ENCODE measurements around the gene CTNNA3.
"Not testable (repeated sequence)": the region's sequence is repeated elsewhere in the genome, so short reads cannot be mapped to it uniquely, and the experiment has no call there.

Gene CTNNA3

DNA sequence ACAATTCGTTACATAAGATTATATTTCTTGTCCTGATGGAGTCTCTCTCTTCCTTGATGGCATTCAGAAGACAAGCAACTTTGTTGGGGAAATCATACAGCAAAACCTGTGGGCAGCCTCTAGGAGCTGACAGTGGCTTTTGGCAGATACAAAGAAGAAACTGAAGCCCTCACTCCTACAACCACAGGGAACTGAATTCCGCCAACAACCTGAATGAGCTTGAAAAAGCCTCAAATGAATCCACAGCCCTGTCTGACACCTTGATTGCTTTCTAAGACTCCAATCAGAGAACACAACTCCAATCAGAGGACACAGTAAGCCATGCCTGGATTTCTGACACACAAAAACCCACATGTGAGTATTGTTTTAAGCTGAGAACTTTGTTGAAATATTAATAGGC, 1346.9 kb downstream of the CTNNA3 start:
- no peak for FAIRE-seq

- FAIRE-seq: no peak
Measured at GRCh38 chr10:66337211-66337610, 1358.8 kb downstream of the CTNNA3 start.

DNA sequence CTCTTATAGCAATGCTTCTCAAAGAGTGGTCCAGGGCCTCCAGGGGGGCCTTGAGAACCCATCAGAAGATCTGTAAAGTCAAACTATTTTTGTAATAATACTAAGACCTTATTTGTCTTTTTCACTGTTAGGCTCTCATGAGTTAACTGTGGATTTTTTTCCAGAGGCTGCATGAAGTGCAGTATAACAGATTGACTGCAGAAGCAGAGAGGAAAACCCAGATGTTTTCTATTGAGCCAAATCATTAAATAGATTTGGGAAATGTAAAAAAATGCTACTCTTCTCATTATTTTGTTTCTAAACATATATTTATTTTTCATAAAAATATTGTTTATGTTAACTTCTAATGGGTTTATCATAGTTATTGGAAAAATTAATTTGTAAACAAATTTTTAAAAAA, 1359.2 kb downstream of the CTNNA3 start:
- peak; percentile 44 for FAIRE-seq

DNA sequence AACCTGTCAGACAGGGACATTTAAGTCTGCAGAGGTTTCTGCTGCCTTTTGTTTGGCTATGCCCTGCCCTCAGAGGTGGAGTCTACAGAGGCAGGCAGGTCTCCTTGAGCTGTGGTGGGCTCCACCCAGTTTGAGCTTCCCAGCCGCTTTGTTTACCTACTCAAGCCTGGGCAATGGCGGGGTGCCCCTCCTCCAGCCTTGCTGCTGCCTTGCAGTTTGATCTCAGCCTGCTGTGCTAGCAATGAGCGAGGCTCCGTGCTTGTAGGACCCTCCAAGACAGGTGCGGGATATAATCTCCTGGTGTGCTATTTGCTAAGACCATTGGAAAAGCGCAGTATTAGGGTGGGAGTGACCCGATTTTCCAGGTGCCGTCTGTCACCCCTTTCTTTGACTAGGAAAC, 1360.2 kb downstream of the CTNNA3 start:
- not testable (repeated sequence) for FAIRE-seq

- FAIRE-seq: no peak
Measured at GRCh38 chr10:66329147-66329546, 1366.8 kb downstream of the CTNNA3 start.

GRCh38 chr10:66326876-66327275, 1369.1 kb downstream of the CTNNA3 start:
- FAIRE-seq: no peak

DNA sequence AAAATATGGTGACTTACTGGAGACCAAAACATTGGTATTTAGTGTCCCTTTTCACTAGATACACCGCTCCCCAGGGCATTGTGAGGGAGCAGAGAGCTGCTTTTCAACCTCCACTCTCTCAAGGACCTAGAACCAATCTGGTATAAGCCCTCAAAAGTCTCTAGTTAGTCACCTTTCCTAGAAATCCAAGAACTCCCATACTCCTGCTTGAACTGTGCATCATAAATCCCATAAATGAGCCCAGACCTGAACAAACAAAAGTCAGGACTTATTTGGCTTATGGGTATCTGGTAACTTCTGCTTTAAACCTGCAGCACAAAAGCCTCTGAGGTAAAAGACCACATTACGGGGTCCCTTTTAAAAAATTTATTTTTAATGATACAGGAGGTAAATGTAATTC, 1373.2 kb downstream of the CTNNA3 start:
- FAIRE-seq: no peak

DNA sequence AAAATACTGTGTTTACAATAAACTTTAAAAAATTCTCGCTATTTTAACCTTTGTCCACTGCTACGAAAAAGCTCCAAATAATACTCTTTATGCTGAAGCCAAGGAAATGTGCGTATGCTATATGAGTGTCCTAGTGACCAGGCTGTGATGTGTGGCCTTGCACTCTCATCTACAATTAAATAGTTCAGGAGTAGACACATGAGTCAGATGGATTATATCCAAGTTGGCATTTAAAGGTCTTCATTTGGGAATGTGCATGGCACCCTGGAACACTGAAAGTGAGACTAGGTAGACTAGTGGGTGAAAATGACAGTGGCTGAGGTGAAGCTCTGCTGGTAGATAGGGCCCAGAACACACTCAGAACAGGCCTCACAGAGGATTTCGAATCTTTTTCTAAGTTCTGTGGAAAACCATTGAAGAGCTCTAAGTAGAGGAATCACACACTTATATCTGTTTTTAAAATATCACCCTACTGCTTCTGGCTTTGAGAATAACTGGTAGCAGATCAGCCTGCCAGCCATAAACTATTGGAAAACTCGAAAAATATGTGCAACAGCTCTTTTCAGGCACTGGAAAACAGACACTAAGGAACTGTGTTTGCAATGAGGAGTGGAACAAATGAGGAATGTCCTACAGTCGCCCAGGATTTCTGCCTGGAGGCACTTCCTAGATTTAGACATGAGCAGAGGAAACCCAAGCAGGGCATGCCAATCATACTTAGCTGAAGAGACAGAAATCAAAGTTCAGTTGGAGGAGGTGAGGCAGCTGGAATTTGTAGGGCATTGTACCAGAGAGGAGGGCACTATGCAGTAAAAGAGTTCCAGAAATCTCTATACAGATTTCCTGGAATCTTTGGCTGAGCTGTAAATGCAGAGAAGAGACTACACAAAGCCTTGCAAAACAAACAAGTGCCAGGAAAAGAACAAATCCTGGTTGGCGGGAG, 1374.0 kb downstream of the CTNNA3 start:
- FAIRE-seq: no peak

DNA sequence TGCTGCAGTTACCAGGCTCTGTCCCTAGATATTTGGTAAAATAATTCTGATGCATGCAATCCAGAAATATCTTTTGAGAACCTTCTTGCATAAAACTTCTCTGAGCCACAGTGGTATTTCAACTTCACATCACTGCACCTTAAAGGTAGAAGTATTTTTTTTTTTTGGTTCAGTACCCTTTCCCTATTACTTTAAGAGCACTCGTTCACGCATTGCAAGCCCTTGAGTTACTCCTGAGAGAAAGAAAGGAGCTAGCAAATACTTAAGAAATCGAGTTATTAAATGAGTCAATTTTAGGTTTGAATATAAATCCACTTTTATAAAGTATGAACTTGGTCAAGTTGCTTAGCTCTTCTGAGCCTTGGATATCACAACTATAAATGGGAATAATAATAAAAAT, 1377.2 kb downstream of the CTNNA3 start:
- FAIRE-seq: no peak

DNA sequence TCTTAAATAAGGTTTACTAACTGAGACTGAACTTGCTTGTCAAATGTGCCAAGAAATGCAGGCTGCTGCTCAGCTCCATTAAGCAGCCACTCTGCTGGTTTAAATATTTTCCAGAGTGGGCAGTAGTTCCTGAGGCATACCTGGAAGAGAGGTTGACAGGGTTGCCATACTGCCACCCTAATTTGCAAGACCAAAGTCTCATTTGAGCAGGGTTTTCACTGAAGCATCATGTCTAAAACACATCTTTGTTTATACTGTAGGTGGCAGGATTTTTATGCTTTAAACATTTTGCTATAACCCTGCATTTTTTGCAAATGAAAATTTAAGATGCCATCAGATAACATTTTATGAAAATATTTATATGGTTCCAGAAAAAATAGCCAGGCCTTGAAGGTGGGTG, 1388.2 kb downstream of the CTNNA3 start:
- no peak for FAIRE-seq

- no peak for FAIRE-seq
Measured at GRCh38 chr10:66301078-66301477, 1394.9 kb downstream of the CTNNA3 start.

- FAIRE-seq: no peak
Measured at GRCh38 chr10:66295602-66296001, 1400.4 kb downstream of the CTNNA3 start.

GRCh38 chr10:66294538-66294937, 1401.5 kb downstream of the CTNNA3 start:
- FAIRE-seq: no peak

DNA sequence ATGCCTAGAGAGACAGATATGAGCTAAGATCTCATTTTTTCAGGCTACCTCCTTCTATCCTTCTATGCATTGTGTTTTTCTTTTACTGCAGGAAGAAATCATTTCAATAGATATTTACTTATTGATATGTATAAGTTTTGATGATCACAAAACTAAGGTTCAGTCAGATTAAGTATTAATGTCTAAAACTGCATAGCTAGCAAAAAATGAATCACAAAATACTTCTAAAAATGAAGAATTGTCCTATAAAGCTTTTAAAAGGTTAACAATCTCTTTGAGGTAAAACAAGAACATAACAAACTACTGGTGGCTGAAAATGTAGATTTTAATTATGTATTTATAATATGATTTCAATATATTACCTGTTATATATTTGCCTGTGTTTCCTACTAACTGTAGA, 1403.1 kb downstream of the CTNNA3 start:
- no peak for FAIRE-seq

- no peak for FAIRE-seq
Measured at GRCh38 chr10:66292456-66292855, 1403.5 kb downstream of the CTNNA3 start.

DNA sequence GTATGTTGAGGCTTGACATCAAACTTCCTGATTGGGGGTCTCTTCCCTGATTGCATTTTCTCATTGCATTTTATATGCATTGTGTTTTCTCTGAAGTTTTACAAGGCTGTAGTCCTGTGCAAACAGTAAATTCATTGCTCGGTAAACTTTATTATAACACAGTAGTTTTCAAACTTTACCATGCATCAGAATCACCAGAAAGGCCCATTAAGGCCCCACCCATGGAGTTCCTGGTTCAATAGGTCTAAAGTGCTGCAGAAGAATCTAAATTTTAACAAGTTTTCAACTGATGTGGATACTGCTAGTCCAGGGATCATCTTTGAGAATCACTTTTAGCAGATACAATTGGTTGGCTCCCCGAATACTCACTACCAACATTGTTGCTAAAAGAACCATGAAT, 1404.9 kb downstream of the CTNNA3 start:
- FAIRE-seq: no peak

- FAIRE-seq: no peak
Measured at GRCh38 chr10:66284621-66285020, 1411.4 kb downstream of the CTNNA3 start.

- no peak for FAIRE-seq
Measured at GRCh38 chr10:66283874-66284464, 1412.0 kb downstream of the CTNNA3 start.

GRCh38 chr10:66283064-66283463, 1412.9 kb downstream of the CTNNA3 start:
- FAIRE-seq: no peak

GRCh38 chr10:66281327-66281726, 1414.7 kb downstream of the CTNNA3 start:
- no peak for FAIRE-seq

DNA sequence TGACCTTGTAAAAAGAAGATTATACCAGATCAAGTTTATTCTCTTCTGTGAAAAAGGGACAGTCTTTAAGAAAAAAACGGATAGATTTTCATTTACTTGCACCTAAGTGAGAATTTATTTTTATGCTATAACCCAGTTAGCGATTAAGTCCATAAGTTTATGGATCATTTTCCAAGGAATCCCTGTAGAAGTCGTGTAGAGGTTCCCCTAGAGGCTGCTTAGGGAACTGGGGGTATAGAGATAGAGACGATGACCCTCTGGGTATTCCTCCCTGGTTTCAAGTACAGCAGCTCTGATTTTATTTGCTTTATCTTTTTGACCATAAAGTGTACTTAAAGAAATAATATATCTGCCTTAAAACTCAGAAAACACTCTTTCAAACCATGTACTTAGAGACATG, 1418.5 kb downstream of the CTNNA3 start:
- FAIRE-seq: no peak

- FAIRE-seq: no peak
Measured at GRCh38 chr10:66273966-66274519, 1422.0 kb downstream of the CTNNA3 start.

GRCh38 chr10:66265398-66265797, 1430.6 kb downstream of the CTNNA3 start:
- FAIRE-seq: no peak

GRCh38 chr10:66259836-66260235, 1436.2 kb downstream of the CTNNA3 start:
- FAIRE-seq: no peak
